RPMI7951 (cell line): ENCODE results near the gene C2CD4C. TPM values are rescaled to one million over a fixed set of nuclear protein-coding genes. Genes with fewer than 3 reads are reported as not detected.
"Not testable (repeated sequence)": the region's sequence is repeated elsewhere in the genome, so short reads cannot be mapped to it uniquely, and the experiment has no call there.

Source experiments
- DNase-seq: peaks from one replicate; pipeline ENCODE4 v3.0.0-alpha.2; 2012; ENCODE audit warnings: low read depth
- total RNA-seq: library from RNA; depleted of rRNA; stranded (reverse); fragments of >200 nt; shearing (Covaris generic); gene quantifications from 2 replicates; pipeline ENCODE4 v1.2.3, GENCODE V29; 2014; rRNA removed

The C2CD4C gene, protein sequence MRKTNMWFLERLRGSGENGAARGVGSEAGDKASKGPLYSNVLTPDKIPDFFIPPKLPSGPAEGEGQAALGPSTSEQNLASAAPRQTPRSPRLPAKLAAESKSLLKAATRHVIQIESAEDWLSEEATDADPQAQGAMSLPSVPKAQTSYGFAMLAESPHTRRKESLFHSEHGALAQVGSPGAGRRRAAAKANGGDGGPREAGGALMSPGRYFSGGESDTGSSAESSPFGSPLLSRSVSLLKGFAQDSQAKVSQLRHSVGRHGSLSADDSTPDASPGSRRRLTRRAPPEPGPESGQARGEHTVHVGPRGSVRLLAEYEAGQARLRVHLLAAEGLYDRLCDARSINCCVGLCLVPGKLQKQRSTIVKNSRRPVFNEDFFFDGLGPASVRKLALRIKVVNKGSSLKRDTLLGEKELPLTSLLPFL
- not detected in 2 replicates for total RNA-seq

DNA sequence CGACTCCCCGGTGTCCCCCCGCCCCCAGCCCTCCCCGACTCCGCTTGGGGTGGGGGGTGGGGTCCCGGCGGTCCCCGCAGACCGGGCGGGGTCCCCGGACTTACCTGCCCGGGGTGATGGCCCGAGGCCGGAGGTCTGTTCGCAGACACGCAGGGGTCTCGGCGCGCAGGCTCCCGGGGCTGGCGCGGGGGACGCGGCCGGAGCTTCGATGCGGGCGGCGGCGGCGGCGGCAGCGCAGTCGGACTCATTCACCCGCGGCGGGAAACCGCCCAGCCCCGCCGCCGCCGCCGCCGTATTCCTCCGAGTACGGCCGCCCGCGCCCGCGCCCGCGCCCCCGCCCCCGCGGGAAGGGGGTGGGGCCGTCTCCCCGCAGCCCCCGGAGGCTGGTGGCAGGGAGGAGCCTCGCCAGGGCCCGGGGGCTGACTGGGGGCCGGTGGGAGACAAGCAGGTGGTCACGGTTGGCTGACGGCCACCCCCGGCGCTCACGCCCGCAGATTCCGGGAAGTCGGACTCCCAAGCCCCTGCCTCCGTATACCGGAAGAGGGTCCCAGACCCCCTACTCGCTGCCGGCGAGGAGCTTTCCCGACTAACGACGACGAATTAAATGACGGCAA, at the start of gene C2CD4C:
Gene C2CD4C (minus strand): TSS at position 246 of the 614 bp plus-strand sequence. CDS start 786 bp downstream, outside the sequence.
- no peak for DNase-seq

DNA sequence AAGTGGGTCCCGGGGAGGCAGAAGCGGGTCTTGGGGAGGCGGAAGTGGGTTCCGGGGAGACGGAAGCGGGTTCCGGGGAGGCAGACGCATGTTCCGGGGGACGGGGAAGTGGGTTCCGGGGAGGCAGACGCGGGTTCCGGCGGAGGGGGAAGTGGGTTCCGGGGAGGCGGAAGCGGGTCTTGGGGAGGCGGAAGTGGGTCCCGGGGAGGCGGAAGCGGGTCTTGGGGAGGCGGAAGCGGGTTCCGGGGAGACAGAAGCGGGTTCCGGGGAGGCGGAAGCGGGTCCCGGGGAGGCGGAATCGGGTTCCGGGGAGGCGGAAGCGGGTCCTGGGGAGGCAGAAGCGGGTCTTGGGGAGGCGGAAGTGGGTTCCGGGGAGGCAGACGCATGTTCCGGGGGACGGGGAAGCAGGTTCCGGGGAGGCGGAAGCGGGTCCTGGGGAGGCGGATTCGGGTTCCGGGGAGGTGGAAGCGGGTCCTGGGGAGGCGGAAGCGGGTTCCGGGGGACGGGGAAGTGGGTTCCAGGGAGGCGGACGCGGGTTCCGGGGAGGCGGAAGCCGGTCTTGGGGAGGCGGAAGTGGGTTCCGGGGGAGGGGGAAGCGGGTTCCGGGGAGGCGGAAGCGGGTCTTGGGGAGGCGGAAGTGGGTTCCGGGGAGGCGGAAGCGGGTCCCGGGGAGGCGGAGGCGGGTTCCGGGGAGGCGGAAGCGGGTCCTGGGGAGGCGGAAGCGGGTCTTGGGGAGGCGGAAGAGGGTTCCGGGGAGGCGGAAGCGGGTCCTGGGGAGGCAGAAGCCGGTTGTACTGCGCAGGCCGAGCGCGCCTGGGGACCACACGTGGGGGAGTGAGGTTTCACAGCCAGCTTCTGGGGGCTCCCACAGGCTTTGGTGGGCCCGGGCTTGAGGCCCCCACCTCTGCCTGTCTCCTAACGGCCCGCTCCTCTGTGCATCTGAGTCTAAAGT, 49.4 kb upstream of the C2CD4C start:
- no peak for DNase-seq

DNA sequence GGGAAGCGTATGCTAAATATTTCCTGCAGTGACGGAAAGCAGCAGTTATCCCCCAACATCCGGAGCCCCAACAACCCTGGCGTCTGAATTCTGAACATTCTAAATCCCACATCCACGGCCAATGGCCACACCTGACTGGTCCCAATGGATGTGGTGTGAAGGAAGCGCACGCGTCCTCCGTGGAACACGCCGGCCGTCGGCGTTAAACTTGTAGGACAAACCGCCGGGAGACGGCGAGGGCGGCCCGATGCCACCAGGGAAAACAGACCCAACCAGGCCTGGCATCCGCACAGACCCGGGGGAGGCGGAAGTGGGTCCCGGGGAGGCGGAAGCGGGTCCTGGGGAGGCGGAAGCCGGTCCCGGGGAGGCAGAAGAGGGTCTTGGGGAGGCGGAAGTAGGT, 48.7 kb upstream of the C2CD4C start:
- no peak for DNase-seq

DNA sequence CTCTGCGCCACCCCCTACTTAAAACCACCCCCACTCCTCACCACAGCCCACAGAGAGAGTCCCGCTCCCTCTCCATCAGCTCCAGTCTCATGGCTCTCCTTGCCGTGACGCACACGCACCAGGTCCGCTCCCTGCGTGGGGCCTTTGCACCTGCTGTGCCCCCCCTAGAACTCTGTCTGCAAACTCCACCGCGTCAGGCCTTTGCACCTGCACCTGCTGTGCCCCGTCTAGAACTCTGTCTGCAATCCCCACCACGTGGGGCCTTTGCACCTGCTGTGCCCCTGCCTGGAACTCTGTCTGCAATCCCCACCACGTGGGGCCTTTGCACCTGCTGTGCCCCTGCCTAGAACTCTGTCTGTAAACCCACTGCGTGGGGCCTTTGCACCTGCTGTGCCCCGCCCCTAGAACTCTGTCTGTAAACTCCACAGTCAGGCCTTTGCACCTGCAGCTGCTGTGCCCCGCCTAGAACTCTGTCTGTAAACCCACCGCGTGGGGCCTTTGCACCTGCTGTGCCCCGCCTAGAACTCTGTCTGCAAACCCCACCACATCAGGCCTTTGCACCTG, 47.7 kb upstream of the C2CD4C start:
- DNase-seq = no peak

DNA sequence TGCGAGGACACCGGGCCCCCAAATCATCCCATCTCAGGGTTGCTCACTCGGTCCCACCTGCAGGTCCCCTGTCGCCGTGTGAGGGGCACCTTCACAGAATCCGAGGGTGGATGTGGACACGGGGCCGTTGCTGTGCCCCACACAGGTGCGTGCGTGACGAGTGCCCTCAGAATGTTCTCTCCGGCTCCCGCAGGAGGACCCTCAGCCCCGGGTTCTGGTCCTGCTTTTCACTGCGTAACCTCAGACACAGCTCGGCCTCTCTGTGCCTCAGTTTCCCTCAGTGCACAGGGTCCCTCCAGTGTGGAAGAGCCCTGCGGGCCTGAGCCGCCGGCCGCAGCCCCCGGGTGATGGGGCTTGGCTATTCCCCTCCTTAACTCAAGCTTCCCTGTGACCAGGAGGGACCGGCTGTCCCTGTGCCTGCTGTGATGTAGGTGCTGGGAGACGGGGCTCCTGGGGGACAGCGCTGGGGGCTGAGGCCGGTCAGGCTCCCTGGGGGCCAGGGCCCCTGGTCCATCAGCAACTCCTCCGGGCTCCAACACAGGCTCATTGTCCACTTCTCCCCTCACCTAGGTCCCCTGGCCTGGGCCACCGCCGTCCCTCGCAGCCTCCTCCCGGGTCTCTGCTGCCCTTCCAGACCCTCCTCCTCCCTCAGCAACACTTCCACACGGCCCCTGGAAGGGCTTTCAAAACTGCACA, 47.1 kb upstream of the C2CD4C start:
- no peak for DNase-seq

DNA sequence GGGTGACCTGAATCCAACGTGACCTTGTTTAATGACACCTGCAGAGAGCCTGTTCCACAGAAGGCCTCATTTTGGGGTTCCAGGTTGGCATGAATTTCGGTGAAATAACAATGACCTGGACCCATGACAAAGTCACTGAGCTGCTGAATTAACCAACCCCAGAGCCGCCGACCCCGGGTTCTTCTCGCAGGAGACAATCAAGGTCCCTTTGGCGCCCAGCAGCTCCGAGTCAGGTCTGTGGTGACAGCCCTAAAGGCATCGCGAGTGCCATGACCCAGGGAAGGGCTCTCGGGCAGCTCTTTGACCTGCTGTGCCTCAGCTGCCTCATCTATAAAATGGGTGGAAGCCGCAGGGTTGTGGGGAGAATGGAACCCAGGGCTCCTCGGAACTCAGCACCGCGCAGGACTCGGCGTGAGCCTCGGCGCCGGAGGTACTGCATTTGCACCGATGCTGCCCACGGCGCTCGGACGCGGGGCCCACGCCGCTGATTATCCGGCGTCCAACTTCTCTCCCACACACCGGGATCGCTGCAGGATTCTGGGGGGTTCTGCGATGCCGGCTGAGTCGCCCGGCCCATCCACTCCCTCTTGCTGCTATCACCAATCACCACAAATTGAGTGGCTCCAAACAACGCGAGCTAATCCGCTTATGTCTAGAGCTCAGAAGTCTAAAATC, 46.2 kb upstream of the C2CD4C start:
- no peak for DNase-seq

DNA sequence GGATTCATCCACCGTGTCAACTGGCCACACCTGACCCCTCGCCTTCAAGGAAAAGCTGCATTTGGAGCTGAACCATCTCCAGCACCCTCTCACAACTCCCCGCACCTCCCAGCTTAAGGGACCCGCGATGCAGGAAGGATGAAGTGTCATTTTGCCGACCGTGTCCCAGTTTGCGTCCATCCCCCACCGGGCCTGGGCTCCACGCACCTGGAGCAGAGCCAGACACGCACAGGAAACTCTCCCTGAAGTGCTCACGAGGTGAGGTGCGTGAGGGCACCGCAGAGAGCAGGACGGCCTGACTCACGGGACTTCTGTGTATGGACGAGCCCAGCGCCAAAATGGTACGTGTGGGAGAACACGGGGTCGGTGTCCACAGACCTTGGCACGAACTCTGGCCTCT, 44.7 kb upstream of the C2CD4C start:
- no peak for DNase-seq

DNA sequence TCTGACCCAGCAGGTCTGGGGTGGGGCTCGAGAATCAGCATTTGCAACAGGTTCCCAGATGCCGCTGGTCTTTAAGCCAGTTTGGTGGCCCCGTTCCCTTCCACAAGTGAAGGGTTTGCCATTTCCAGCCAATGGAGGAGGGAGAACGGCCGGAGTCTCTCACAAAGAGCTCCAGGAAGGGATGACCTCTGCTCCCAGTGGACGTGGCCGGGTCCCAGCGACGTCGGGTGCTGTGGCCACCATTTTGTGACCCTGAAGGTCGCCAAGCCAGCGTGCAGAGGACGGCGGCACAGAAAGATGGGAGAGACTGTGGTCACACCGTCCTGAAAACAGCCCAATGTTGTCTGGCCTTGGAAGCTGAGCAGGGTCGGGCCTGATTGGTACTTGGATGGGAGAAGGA, 43.9 kb upstream of the C2CD4C start:
- no peak for DNase-seq

DNA sequence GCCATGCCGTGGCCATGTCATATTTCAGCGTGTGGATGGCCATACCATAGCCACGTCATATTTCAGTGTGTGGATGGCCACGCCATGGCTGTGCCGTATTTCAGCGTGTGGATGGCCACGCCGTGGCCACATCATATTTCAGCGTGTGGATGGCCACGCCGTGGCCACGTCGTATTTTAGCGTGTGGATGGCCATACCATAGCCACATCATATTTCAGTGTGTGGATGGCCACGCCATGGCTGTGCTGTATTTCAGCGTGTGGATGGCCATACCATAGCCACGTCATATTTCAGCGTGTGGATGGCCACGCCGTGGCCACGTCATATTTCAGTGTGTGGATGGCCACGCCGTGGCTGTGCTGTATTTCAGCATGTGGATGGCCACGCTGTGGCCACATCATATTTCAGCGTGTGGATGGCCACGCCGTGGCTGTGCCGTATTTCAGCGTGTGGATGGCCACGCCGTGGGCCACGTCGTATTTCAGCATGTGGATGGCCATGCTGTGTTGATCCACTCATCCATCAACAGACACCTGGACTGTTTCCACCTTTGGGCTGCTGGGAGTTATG, 42.0 kb upstream of the C2CD4C start:
- DNase-seq = not testable (repeated sequence)

DNA sequence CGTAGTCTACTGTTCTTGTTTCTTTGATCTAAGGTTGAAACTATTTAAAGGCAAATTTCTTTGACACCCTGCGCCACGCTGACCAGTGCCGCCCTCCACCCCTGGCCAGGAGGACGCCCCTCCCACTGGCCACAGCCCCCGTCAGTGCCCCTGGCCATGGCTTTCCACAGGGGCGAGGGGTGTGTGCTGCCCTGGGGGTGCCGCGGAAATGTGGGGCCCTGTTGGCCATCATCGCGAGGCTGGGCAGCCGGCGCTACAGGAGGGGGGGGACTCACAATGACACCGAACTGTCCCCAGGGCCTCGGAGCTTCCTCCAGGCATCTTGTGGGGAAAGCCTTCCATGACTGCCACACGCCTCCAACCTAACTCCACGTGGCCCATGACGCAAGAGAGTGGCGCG, 41.0 kb upstream of the C2CD4C start:
- no peak for DNase-seq

DNA sequence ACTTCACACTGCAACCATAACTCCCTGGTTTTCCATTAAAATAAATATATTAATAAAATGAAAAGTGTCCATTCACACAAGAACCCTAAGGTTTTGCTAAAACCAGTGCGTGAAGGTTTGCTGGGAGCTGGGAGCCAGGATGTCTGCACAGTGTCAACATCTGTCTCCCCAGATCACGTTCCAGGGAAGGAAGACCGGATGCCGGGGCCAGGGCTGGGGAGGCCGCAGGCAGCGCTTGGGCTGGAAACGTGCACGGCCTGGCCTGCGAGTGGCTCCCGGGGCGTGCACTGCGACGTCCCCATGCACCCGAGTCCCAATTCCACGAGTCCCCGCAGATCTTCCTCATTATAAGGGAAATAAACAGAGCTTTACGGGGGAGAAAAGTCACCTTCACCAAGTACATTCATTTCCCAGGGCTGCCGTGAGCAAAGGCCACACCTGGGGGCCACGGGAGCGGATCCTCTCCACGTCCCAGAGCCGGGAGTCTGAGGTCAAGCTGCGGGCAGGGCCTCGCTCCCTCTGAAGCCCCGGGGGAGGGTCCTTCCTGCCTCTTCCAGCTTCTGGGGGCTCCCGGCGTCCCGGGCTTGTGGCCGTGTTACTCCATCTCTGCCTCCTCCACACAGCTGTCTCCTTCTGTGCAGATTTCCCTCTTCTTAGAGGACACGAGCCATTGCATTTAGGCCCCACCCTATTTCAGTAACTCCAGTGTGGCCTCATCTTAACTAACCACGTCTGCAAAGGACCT, 39.0 kb upstream of the C2CD4C start:
- no peak for DNase-seq

DNA sequence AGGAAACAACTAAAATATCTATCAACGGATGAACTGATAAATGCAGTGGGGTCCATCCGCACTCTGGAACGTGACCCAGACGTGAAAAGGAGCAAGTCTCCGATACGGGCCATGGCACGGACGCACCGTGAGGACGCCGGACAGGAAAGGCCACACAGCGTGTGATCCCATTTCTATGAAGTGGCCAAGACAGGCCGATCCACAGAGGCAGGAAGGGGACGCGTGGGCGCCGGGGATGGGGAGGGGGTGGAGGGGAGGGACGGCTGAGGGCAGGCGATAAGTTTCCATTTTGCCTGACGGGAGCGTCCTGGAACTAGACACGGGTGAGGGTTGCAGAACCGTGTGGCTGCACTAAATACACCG, 38.1 kb upstream of the C2CD4C start:
- DNase-seq = no peak

DNA sequence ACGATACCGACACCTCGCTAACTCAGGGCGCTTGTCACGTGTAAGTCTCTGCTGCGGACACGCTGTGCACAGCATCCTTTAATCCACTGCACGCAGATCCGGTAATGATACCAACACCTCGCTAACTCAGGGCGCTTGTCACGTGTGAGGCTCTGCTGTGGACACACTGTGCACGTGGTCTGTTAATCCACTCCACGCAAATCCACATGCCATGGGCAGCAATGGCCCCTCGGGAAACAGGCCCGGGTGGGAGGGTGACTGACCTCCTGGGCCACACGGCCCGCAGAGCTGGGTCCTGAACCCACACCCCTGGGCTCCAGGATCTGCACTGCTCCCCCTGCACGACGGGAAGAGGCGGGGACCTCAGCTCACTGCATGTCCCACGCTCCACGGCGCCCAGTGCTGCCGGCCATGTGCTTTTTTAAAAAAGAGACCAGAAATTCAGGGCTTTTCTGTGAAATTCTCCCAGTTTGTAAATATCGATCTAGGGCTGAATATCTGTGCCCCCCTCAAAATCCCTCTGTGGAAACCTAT, 35.8 kb upstream of the C2CD4C start:
- no peak for DNase-seq

DNA sequence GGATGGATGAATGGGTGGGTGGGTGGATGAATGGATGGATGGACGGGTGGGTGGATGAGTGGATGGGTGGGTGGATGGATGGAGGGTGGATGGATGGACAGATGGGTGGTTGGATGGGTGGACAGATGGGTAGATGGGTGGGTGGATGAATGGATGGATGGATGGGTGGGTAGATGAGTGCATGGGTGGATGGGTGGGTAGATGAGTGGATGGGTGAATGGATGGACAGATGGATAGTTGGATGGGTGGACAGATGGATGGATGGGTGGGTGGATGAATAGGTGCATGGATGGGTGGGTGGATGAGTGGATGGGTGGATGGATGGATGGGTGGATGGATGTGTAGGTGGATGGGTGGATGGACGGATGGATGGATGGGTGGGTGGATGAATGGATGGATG, 34.1 kb upstream of the C2CD4C start:
- DNase-seq = no peak

DNA sequence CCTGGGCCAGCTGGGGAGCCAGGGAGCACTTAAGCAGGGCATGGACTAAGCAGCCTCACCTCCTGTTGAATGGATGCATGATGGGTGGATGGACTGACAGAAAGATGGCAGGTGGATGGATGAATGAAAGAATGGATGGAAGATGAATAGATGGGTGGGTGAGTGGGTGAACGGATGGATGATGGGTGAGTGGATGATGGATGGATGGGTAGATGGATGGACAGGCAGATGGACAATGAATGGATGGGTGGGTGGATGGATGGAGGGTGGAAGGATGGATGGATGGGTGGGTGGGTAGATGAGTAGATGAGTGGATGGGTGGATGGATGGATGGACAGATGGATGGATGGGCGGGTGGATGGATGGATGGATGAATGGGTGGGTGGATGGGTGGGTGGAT, 33.1 kb upstream of the C2CD4C start:
- no peak for DNase-seq

DNA sequence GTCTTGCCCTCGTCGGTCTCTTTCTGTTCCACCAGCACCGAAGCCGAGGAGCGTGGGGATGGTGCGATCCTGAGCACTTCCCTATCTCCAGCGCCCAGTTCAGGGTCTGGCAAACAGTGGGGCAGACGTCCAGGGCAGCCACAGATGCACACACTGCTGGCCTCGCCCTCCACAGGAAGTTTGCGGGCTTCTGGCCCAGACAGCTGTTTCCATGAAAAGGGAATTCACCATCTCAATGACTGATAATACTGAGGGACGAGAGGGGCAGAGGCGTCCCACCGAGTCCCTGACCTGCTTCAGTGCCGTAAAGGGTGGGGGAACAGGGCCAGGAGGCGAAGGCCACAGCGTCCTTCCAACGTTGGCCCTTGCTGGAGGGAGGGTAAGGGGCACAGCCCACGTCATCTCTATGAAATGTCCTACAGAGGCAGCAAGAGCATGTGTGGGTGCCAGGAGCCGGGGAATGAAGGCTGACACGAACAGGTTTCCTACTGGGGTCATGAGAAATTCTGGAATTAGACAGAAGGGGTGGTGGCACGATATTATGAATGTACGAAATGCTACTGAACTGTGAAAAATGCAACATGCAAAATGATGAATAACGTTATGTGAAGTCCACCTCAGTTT, 32.4 kb upstream of the C2CD4C start:
- no peak for DNase-seq

DNA sequence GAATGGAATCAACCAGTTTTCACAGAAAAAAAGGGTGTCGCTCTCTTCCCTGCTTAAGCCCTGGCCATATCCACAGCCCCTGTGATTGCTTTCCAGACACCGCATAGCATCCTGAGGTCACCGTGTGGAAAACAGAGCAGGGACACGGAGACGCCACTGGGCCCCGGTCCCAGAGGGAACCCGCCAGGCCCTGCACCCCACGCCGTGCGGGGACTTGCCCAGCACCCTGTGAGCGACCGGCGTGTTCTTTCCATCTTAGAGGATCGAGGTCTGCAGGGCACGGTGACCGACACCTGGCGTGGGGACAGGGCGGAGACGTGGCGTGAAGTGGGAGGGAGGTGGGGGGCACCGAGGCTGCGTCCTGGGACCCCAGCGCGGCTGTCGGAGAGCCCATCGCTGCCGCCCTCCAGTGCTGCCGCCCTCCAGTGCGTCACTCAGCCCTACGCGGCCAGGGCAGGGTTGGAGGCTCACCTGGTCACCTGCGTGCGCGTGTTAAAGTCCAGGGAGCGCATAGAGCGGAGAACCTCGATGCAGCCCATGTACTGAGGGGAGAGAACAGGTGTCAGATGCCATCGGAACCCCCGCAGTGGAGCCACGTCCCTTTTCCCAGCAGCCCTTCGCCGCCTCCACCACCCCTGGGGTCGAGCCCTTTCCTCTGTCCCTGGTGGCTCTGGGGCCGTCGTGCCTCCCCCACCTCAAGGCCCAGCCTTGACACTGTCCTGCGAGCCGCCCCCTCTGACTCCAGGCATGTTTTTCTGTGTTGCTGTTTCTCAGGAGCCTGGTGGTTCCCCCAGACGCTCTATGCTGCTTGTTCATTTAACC, 31.7 kb upstream of the C2CD4C start:
- DNase-seq = no peak
